ENCODE measurements around the gene EID2B. TPM values are rescaled to one million over a fixed set of nuclear protein-coding genes. Genes with fewer than 3 reads are reported as not detected.

The EID2B gene
- total and polyA plus RNA-seq, 2 of the 8 experiments (the other 6 are each of a cell fraction or from before 2014, with no cell fraction given): 2.1 to 2.4 TPM

- no peak for TF ChIP-seq SUZ12 (IDR thresholded peaks at IDR 0.05; ENCODE audit: low read length)
- TF ChIP-seq KDM5A (IDR thresholded peaks at IDR 0.05; ENCODE audit: low read length): no peak; the same call in 1 of the 2 replicates
- TF ChIP-seq SIX5 (IDR thresholded peaks at IDR 0.05; ENCODE audit: low read depth, low read length): no peak
- no peak for TF ChIP-seq CHD1 (IDR thresholded peaks at IDR 0.05; ENCODE audit: low read depth, low read length)
- TF ChIP-seq RNF2 (IDR thresholded peaks at IDR 0.05; ENCODE audit: borderline replicate concordance, low read depth, low read length, missing control alignments, poor library complexity, severe bottlenecking): no peak
- TF ChIP-seq HDAC6 (IDR thresholded peaks at IDR 0.05; ENCODE audit: low read depth, low read length): no peak
- TF ChIP-seq ZNF274 (IDR thresholded peaks at IDR 0.05; ENCODE audit: borderline replicate concordance, extremely low read depth, low read length): no peak
- TF ChIP-seq SP4 (IDR thresholded peaks at IDR 0.05; ENCODE audit: low read length): peak; percentile 93; the same call in 1 of the 2 replicates
- peak; percentile 34; the same call in 1 of the 2 replicates for TF ChIP-seq E2F6 (IDR thresholded peaks at IDR 0.05)
- no peak for TF ChIP-seq POU5F1 (IDR thresholded peaks at IDR 0.05; ENCODE audit: low read depth, low read length)
- no peak for TF ChIP-seq CBX8 (IDR thresholded peaks at IDR 0.05; ENCODE audit: borderline replicate concordance, low read depth, low read length)
- TF ChIP-seq RXRA (IDR thresholded peaks at IDR 0.05; ENCODE audit: insufficient read depth, low read depth, low read length): no peak
- TF ChIP-seq RAD21 (IDR thresholded peaks at IDR 0.05 in 1 of 2, conservative IDR thresholded peaks at IDR 0.05 in 1 of 2; ENCODE audit: low read depth in 2 of 2, low read length in 2 of 2): peak; percentile 97 to 99
- TF ChIP-seq GABPA (IDR thresholded peaks at IDR 0.05; ENCODE audit: borderline replicate concordance, insufficient read depth, low read length): peak; percentile 57; the same call in 1 of the 2 replicates
- TF ChIP-seq CTBP2 (IDR thresholded peaks at IDR 0.05; ENCODE audit: borderline replicate concordance, insufficient read depth, insufficient read length, low read length): no peak
- no peak for TF ChIP-seq CBX5 (IDR thresholded peaks at IDR 0.05; ENCODE audit: low read depth, low read length)
- no peak for TF ChIP-seq SP2 (IDR thresholded peaks at IDR 0.05; ENCODE audit: low read length)
- TF ChIP-seq MAFK (IDR thresholded peaks at IDR 0.05; ENCODE audit: low read depth, low read length): no peak
- TF ChIP-seq NRF1 (IDR thresholded peaks at IDR 0.05; ENCODE audit: low read depth, low read length): peak; percentile 100
- no peak for TF ChIP-seq SIRT6 (IDR thresholded peaks at IDR 0.05; ENCODE audit: low read length)
- TF ChIP-seq CHD2 (IDR thresholded peaks at IDR 0.05; ENCODE audit: low read length): 0 out of 2 replicates have a peak, but pooled peaks have one; percentile 11
- no peak for TF ChIP-seq TAF1 (IDR thresholded peaks at IDR 0.05; ENCODE audit: low read depth, low read length)
- no peak for TF ChIP-seq TEAD4 (IDR thresholded peaks at IDR 0.05; ENCODE audit: low read depth, low read length)
These were observed at the start of gene EID2B (continued) for GRCh38 chr19:39532233-39533002.
